ENCODE measurements around the gene RBM41. TPM values are rescaled to one million over a fixed set of nuclear protein-coding genes. Genes with fewer than 3 reads are reported as not detected.

Gene RBM41
- total RNA-seq, 1 donor from 2014 or later = 17.0 TPM

DNA sequence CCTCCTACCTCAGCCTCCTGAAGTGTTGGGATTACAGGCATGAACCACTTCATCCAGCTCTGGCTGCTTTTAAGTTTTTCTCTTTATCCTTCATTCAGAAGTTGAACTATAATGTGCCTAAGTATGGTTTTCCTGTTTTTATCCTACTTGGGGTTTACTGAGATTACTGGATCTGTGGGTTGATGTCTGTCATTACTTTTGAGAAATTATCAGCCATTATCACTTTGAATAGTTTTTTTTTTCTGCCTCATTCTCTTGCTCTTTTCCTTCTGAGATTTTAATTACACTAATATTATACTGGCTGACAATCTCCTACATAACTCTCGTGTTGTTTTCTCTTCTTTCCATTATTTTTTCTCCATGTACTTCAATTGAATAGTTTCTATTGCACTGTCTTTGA, 71.0 kb downstream of the RBM41 start:
- intact Hi-C loops (cut with micrococcal nuclease) = no loop called here

DNA sequence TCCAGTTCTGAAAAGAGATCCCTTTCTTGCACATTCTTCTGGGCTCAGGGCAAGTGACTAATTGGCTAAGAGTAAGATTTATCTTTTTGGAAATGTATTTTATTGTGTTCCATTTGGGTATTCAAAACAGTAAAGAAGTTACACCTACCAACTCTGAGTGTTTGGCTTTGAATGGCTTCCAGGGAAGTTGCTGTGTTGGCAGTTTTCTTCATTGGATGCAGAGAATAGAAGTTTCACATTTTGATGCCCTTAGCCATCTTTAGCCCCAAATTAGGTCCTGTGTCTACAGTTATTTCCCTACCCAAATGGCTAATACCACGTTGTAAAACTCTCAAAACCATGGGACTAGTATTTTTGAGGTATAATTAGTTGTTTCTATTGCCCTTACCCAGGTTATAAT, 88.9 kb downstream of the RBM41 start:
- intact Hi-C loops (cut with micrococcal nuclease) = no loop called here

DNA sequence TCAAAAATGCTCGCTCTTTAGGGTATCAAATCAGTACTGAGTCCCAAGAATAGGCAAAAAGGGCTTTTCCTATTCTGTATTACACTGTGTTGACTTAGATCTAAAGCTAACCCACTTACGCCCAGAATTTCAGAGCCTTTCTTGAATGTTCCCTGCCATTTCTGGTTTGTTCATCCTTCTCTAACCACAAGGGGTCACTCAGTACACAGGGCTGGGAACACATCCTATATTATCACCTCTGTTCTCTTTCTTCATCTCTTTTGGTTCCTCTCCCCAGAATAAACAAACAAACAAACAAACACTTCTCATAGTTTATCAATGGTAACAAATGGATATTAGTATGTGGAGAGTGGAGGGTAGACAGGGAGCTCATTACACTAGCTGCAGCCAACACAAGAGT, 93.1 kb downstream of the RBM41 start:
- intact Hi-C loops (cut with micrococcal nuclease) = no loop called here

DNA sequence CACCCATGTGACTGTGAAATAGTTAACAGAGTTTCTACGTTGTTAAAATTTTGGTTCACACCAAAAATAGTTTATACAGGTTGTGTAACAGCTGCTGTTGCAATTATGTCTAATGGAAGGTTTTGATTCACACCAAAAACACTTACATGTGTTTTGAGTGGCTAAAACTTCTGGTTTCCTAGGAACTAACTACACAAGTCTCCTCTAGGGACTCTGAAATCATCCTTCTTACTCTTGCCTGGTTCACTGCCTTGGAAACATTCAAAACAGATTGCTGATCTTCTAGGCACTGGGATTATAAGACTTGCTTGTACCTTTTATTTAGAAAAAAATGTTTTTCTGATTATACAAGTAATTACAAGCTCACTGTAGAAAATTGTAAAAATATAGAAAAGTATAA, 103.7 kb downstream of the RBM41 start:
- intact Hi-C loops (cut with micrococcal nuclease) = no loop called here

Other genes with a start within 250 kb of the RBM41 start
- not detected in 2 replicates for gene RIPPLY1, start 215.5 kb downstream of the RBM41 start, total RNA-seq
- not detected in 2 replicates for gene CLDN2, start 198.4 kb downstream of the RBM41 start, total RNA-seq
- 6.0 and 7.4 TPM in 2 replicates for gene MORC4, start 118.6 kb downstream of the RBM41 start, total RNA-seq
- 1.0 and 1.5 TPM in 2 replicates for gene NUP62CL, start 87.6 kb upstream of the RBM41 start, total RNA-seq
- not detected in 2 replicates for gene DNAAF6, start 87.8 kb upstream of the RBM41 start, total RNA-seq